HepG2 (cell line): ENCODE data around the gene SLC29A2. TPM values are rescaled to one million over a fixed set of nuclear protein-coding genes. Genes with fewer than 3 reads are reported as not detected.

Experiments
- BRF2 ChIP-seq: sonication (generic); formaldehyde crosslinking; IDR thresholded peaks from 2 replicates; pipeline ENCODE4 v1.8.1; 2022; ENCODE audit warnings: mild to moderate bottlenecking, missing genetic modification reagents
- FOXP1 ChIP-seq, 2 experiments: fragments of 450-650 bp in 1 of 2; IDR thresholded peaks; 2 replicates each; pipeline ENCODE4 v1.6.1; 2017 to 2018; ENCODE audit warnings: antibody characterized with exemption in 1 of 2
- NFKB2 ChIP-seq: sonication (generic); formaldehyde crosslinking; IDR thresholded peaks from 2 replicates; pipeline ENCODE4 v1.4.0; 2020; ENCODE audit warnings: missing genetic modification reagents, borderline replicate concordance
- POLR2A ChIP-seq, 2 experiments: IDR thresholded peaks; 2 replicates each; pipeline ENCODE4 v1.6.1; 2011; ENCODE audit warnings: low read depth in 2 of 2, low read length in 2 of 2, mild to moderate bottlenecking in 1 of 2, moderate library complexity in 1 of 2; ENCODE audit not compliant: insufficient read depth in 1 of 2
- POLR2AphosphoS5 ChIP-seq: IDR thresholded peaks from 2 replicates; pipeline ENCODE4 v1.6.1; 2012; ENCODE audit warnings: low read depth, low read length
- SPEN ChIP-seq: sonication (generic); formaldehyde crosslinking; IDR thresholded peaks from 2 replicates; pipeline ENCODE4 v1.5.1; 2020; ENCODE audit warnings: low read depth, mild to moderate bottlenecking, missing genetic modification reagents
- TGIF2 ChIP-seq: IDR thresholded peaks from 2 replicates; pipeline ENCODE4 v1.6.1; 2016; ENCODE audit warnings: control low read depth, missing compliant biosample characterization
- ZBTB46 ChIP-seq: sonication (generic); formaldehyde crosslinking; IDR thresholded peaks from 2 replicates; pipeline ENCODE4 v1.4.0; 2020; ENCODE audit warnings: mild to moderate bottlenecking, missing genetic modification reagents, borderline replicate concordance
- ZNF256 ChIP-seq: sonication (generic); formaldehyde crosslinking; conservative IDR thresholded peaks from 2 replicates; pipeline ENCODE4 v1.4.0; 2020; ENCODE audit warnings: missing genetic modification reagents
- ZNF335 ChIP-seq: sonication (generic); formaldehyde crosslinking; IDR thresholded peaks from 2 replicates; pipeline ENCODE4 v1.4.0; 2020; ENCODE audit warnings: missing genetic modification reagents
- ZNF549 ChIP-seq: sonication (generic); formaldehyde crosslinking; IDR thresholded peaks from 2 replicates; pipeline ENCODE4 v1.5.0; 2020; ENCODE audit warnings: missing genetic modification reagents
- ZNF616 ChIP-seq: sonication (generic); formaldehyde crosslinking; IDR thresholded peaks from 2 replicates; pipeline ENCODE4 v1.5.0; 2020; ENCODE audit warnings: low read depth, mild to moderate bottlenecking, missing genetic modification reagents
- ZNF652 ChIP-seq: IDR thresholded peaks from 2 replicates; pipeline ENCODE4 v1.6.1; 2016; ENCODE audit warnings: low read depth, borderline replicate concordance
- ZNF746 ChIP-seq: sonication (generic); formaldehyde crosslinking; IDR thresholded peaks from 2 replicates; pipeline ENCODE4 v1.8.0; 2022; ENCODE audit warnings: mild to moderate bottlenecking, missing genetic modification reagents
- ZNF850 ChIP-seq: sonication (generic); formaldehyde crosslinking; conservative IDR thresholded peaks from 2 replicates; pipeline ENCODE4 v1.9.0; 2021; ENCODE audit warnings: mild to moderate bottlenecking, missing genetic modification reagents
- ZSCAN20 ChIP-seq: sonication (generic); formaldehyde crosslinking; IDR thresholded peaks from 2 replicates; pipeline ENCODE4 v1.4.0; 2020; ENCODE audit warnings: missing genetic modification reagents, mild to moderate bottlenecking, borderline replicate concordance
- polyA plus RNA-seq, 8 experiments: library from polyadenylated mRNA; depleted of rRNA in 3 of 8; stranded (reverse) in 7 of 8; unstranded in 1 of 8; fragments of >200 nt; fragmentation: Illumina TruSeq in 4 of 8; extraction: Trizol in 4 of 8; gene quantifications; 2 replicates each; pipeline versions ENCODE4 v1.2.1 to v1.2.3, GENCODE V29; 2011 to 2016; ENCODE audit warnings: low read depth in 4 of 8, missing spikeins in 1 of 8, mixed read lengths in 1 of 8; ENCODE audit not compliant: insufficient read depth in 1 of 8
- total RNA-seq, 5 experiments: library from RNA; depleted of rRNA; stranded (reverse); fragments of >200 nt; fragmentation: Illumina TruSeq; extraction: Trizol; gene quantifications; 2 replicates each; pipeline ENCODE4 v1.2.3, GENCODE V29; 2016; ENCODE audit warnings: low read depth in 1 of 5
- TF ChIP-seq, protein P1 (sequence below): sonication (generic); formaldehyde crosslinking; IDR thresholded peaks from 2 replicates; pipeline ENCODE4 v1.4.0; 2020; ENCODE audit warnings: mild to moderate bottlenecking, missing genetic modification reagents
- TF ChIP-seq, protein P2 (sequence below): IDR thresholded peaks from 2 replicates; pipeline ENCODE4 v1.6.1; 2016; ENCODE audit warnings: missing biosample characterization, missing genetic modification reagents, low read depth
- TF ChIP-seq, protein P3 (sequence below): sonication (generic); formaldehyde crosslinking; IDR thresholded peaks from 2 replicates; pipeline ENCODE4 v1.5.0; 2020; ENCODE audit warnings: missing genetic modification reagents
- TF ChIP-seq, protein P4 (sequence below): sonication (generic); formaldehyde crosslinking; IDR thresholded peaks from 2 replicates; pipeline ENCODE4 v1.5.0; 2020; ENCODE audit warnings: missing genetic modification reagents

Gene SLC29A2
- total and polyA plus RNA-seq, 2 of the 13 experiments (the other 11 are each of a cell fraction or from before 2014, with no cell fraction given): 0.63 to 0.66 TPM

- TF ChIP-seq, protein P1, sequence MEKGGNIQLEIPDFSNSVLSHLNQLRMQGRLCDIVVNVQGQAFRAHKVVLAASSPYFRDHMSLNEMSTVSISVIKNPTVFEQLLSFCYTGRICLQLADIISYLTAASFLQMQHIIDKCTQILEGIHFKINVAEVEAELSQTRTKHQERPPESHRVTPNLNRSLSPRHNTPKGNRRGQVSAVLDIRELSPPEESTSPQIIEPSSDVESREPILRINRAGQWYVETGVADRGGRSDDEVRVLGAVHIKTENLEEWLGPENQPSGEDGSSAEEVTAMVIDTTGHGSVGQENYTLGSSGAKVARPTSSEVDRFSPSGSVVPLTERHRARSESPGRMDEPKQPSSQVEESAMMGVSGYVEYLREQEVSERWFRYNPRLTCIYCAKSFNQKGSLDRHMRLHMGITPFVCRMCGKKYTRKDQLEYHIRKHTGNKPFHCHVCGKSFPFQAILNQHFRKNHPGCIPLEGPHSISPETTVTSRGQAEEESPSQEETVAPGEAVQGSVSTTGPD (CRISPR knock-in tag): 0 out of 2 replicates have a peak, but pooled peaks have one; percentile 41
- TF ChIP-seq FOXP1 (IDR thresholded peaks at IDR 0.05): no peak
- TF ChIP-seq FOXP1 (CRISPR knock-in tag; IDR thresholded peaks at IDR 0.05): no peak; the same call in 1 of the 2 replicates
- TF ChIP-seq POLR2A (IDR thresholded peaks at IDR 0.05; ENCODE audit: insufficient read depth in 1 of 2, low read depth in 2 of 2, low read length in 2 of 2): peak in 1 of 2 experiments; percentile 42; a peak in 2 of 4 replicates
- peak; percentile 23; the same call in 1 of the 2 replicates for TF ChIP-seq SPEN (CRISPR knock-in tag)
- peak; percentile 56; the same call in 1 of the 2 replicates for TF ChIP-seq ZNF746 (CRISPR knock-in tag)
- TF ChIP-seq ZSCAN20 (CRISPR knock-in tag): peak; percentile 21; the same call in 1 of the 2 replicates
- peak; percentile 93 for TF ChIP-seq ZNF652
- peak; percentile 84; the same call in 1 of the 2 replicates for TF ChIP-seq ZNF850 (CRISPR knock-in tag)
- TF ChIP-seq ZNF335 (CRISPR knock-in tag): no peak
- TF ChIP-seq, protein P2, sequence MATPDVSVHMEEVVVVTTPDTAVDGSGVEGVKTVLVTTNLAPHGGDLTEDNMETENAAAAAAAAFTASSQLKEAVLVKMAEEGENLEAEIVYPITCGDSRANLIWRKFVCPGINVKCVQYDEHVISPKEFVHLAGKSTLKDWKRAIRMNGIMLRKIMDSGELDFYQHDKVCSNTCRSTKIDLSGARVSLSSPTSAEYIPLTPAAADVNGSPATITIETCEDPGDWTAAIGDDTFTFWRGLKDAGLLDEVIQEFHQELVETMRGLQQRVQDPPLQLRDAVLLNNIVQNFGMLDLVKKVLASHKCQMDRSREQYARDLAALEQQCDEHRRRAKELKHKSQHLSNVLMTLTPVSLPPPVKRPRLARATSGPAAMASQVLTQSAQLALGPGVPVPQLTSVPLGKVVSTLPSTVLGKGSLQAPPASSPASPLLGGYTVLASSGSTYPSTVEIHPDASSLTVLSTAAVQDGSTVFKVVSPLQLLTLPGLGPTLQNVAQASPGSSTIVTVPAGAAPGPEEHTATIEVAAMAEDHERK: no peak
- peak; percentile 62 for TF ChIP-seq POLR2AphosphoS5
- TF ChIP-seq, protein P3, sequence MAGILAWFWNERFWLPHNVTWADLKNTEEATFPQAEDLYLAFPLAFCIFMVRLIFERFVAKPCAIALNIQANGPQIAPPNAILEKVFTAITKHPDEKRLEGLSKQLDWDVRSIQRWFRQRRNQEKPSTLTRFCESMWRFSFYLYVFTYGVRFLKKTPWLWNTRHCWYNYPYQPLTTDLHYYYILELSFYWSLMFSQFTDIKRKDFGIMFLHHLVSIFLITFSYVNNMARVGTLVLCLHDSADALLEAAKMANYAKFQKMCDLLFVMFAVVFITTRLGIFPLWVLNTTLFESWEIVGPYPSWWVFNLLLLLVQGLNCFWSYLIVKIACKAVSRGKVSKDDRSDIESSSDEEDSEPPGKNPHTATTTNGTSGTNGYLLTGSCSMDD (CRISPR knock-in tag): no peak
- TF ChIP-seq ZNF616 (CRISPR knock-in tag): 0 out of 2 replicates have a peak, but pooled peaks have one; percentile 28
- no peak for TF ChIP-seq ZNF256 (CRISPR knock-in tag)
- no peak for TF ChIP-seq ZNF549
- TF ChIP-seq NFKB2 (CRISPR knock-in tag): peak; percentile 2; the same call in 1 of the 2 replicates
- no peak for TF ChIP-seq BRF2 (CRISPR knock-in tag)
- TF ChIP-seq, protein P4, sequence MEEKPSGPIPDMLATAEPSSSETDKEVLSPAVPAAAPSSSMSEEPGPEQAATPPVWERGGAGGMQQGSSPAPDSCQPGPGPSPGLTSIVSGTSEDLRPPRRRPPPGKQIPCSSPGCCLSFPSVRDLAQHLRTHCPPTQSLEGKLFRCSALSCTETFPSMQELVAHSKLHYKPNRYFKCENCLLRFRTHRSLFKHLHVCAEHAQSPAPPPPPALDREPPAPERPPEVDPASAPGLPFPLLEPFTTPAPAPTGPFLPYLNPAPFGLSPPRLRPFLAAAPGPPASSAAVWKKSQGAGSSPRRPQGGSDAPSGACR (CRISPR knock-in tag): no peak
- TF ChIP-seq ZBTB46 (CRISPR knock-in tag): no peak
- TF ChIP-seq TGIF2: peak; percentile 3; the same call in 1 of the 2 replicates
These were observed 58.8 kb downstream of the SLC29A2 start (continued) for GRCh38 chr11:66312549-66313320.
